ENCODE measurements around the gene MME. TPM values are rescaled to one million over a fixed set of nuclear protein-coding genes. Genes with fewer than 3 reads are reported as not detected.

The MME gene
- total and polyA plus RNA-seq, 10 of the 15 experiments (the other 5 are each of a cell fraction or from before 2014, with no cell fraction given): under 0.01 to 0.23 (median 0.09) TPM; not detected in 3

GRCh38 chr3:155217591-155217990, 137.5 kb downstream of the MME start (continued):
- TF ChIP-seq CEBPB (IDR thresholded peaks at IDR 0.05; ENCODE audit: borderline replicate concordance in 1 of 2, low read depth in 2 of 2, low read length in 2 of 2) (no peak), POLR2A (IDR thresholded peaks at IDR 0.05; ENCODE audit: low read depth, low read length) (no peak), EZH2 (IDR thresholded peaks at IDR 0.05; ENCODE audit: borderline replicate concordance, control insufficient read depth, low read depth, low read length) (no peak)

GRCh38 chr3:155218462-155218861, 138.3 kb downstream of the MME start:
- H3K79me2 ChIP-seq (ENCODE audit: control insufficient read depth, insufficient read depth, low read length): no peaks in the 10 kb centered on the region
- no peak for DNase-seq (ENCODE audit: low read depth, low spot score)
- ChIA-PET SMC1A (ENCODE audit: uncharacterized antibody, unreplicated experiment) (no interaction called here), RAD21 (ENCODE audit: unreplicated experiment) (no interaction called here), CTCF (no interaction called here), POLR2A (no interaction called here)
- no peaks in the 10 kb centered on the region for H4K20me1 ChIP-seq (ENCODE audit: control insufficient read depth, insufficient read depth)
- in situ Hi-C loops (cut with MboI): no loop called here
- no peak overlapping the region for H3K27ac ChIP-seq (ENCODE audit: control insufficient read depth, insufficient read depth)
- no peak for FAIRE-seq
- TF ChIP-seq TCF12 (IDR thresholded peaks at IDR 0.05; ENCODE audit: low read depth, low read length): no peak
- no peak for TF ChIP-seq USF2 (IDR thresholded peaks at IDR 0.05; ENCODE audit: borderline replicate concordance, low read depth, low read length)
- no peak for TF ChIP-seq MXI1 (IDR thresholded peaks at IDR 0.05; ENCODE audit: low read depth, low read length)
- no peak for TF ChIP-seq RAD51 (IDR thresholded peaks at IDR 0.05)
- no peak for TF ChIP-seq SREBF2 (IDR thresholded peaks at IDR 0.05; ENCODE audit: low read length)
- TF ChIP-seq SMARCA5 (IDR thresholded peaks at IDR 0.05): no peak
- no peak for TF ChIP-seq BACH1 (IDR thresholded peaks at IDR 0.05; ENCODE audit: borderline replicate concordance)
- TF ChIP-seq HDAC6 (IDR thresholded peaks at IDR 0.05; ENCODE audit: unreplicated experiment): no peak
- no peak for TF ChIP-seq SP1 (IDR thresholded peaks at IDR 0.05; ENCODE audit: low read depth, low read length)
- H3K27me3 ChIP-seq (replicated peaks in 1 of 2; ENCODE audit: control insufficient read depth in 2 of 2, insufficient read depth in 2 of 2, low read length in 1 of 2): no peaks in the 10 kb centered on the region
- H3K9ac ChIP-seq (ENCODE audit: control insufficient read depth, insufficient read depth, low read length): no peak overlapping the region
- H3K9me3 ChIP-seq (replicated peaks; ENCODE audit: control insufficient read depth, insufficient read depth, low read length): no peaks in the 10 kb centered on the region
- no peak overlapping the region for H3K4me3 ChIP-seq
- no peak for ATAC-seq
- H3K36me3 ChIP-seq (ENCODE audit: control insufficient read depth in 2 of 2, insufficient read depth in 2 of 2, low read length in 1 of 2): no peaks in the 10 kb centered on the region
- H3K4me1 ChIP-seq (ENCODE audit: control insufficient read depth, insufficient read depth, low read length): no peaks in the 10 kb centered on the region
- intact Hi-C loops (cut with micrococcal nuclease; ENCODE audit: unreplicated experiment): no loop called here
- 50% methylated on average over 7 of the region's 7 CpGs for WGBS (ENCODE audit: insufficient coverage, insufficient replicate concordance, low lambda C conversion rate, missing lambda C conversion rate)
- no peak overlapping the region for H2AFZ ChIP-seq (ENCODE audit: control insufficient read depth, low read depth, low read length)
- BruUV-seq (replicated peaks): no TSS peak
- H3K4me2 ChIP-seq (ENCODE audit: control insufficient read depth, insufficient read depth): no peak overlapping the region

Measured in GM12878 (cell line).